Measurements from ENCODE around the gene ARHGEF19. TPM values are rescaled to one million over a fixed set of nuclear protein-coding genes. Genes with fewer than 3 reads are reported as not detected.

ARHGEF19 gene
- total and polyA plus RNA-seq, 12 donors = 4.8 to 46.2 (median 22.1) TPM

DNA sequence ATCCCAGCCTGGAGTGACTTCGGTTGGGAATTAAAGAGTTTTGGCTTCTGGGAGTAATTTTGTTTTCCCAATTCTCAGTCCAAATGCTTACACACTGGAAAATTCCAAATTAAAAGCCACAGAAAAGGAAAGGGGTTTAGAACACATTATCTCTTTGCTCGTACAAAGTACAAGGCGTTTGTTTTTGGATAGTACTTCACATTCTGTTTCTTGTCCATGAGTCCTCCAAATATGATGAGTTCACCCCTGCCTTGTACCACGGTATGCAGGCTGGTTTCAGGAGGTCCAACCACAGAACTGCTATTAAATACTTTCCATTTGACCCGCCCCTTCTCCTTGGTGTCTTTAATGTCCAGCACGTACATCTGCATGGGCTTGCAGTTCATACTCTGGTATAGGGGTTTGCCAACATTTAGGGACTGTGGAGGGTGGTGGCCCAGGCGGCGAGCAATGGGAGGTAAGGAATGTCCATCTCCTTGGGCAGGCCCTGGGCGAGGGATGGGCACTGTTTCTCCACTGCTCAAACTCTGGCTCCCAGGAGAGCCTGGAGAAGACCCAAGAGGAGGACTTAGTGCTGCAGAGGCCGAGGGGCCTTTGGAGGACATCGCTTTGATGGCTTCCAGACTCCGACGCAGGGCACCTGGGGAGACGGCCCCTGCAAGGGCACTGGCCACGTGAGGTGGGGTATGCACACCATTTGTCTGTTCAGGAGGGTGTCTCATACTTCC is 38.2 kb upstream of the ARHGEF19 start:
- intact Hi-C loops (cut with DNase I) = loop anchor here in 1 of 2 donors (10.0 kb wide), 1 partner anchor 104 kb away; the partner anchor contains the start of gene FBXO42
- WGBS, 4 donors = 82 to 90% (median 86%) methylated on average over 12 to 15 of the region's 15 CpGs
- TF ChIP-seq, protein P1, sequence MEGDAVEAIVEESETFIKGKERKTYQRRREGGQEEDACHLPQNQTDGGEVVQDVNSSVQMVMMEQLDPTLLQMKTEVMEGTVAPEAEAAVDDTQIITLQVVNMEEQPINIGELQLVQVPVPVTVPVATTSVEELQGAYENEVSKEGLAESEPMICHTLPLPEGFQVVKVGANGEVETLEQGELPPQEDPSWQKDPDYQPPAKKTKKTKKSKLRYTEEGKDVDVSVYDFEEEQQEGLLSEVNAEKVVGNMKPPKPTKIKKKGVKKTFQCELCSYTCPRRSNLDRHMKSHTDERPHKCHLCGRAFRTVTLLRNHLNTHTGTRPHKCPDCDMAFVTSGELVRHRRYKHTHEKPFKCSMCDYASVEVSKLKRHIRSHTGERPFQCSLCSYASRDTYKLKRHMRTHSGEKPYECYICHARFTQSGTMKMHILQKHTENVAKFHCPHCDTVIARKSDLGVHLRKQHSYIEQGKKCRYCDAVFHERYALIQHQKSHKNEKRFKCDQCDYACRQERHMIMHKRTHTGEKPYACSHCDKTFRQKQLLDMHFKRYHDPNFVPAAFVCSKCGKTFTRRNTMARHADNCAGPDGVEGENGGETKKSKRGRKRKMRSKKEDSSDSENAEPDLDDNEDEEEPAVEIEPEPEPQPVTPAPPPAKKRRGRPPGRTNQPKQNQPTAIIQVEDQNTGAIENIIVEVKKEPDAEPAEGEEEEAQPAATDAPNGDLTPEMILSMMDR (IDR thresholded peaks at IDR 0.05) = no peak
- no peak for TF ChIP-seq POLR2A (IDR thresholded peaks at IDR 0.05)
- peak in 2 of 7 donors; percentile 25 to 56 for DNase-seq
- peaks cover 40 to 53% of the 10 kb centered on the region in 2 donors for H3K4me1 ChIP-seq (replicated peaks in 1 of 2)
- peaks cover 0 to 31% of the 10 kb centered on the region in 2 donors for H3K36me3 ChIP-seq (replicated peaks in 1 of 2)
- H3K27me3 ChIP-seq = no peaks in the 10 kb centered on the region
- peak overlapping the region in 4 of 5 donors; percentile 70 to 85 (median 78) for H3K27ac ChIP-seq
- no peaks in the 10 kb centered on the region for H3K9me3 ChIP-seq (replicated peaks in 1 of 3)
- H3K4me3 ChIP-seq = no peak overlapping the region

DNA sequence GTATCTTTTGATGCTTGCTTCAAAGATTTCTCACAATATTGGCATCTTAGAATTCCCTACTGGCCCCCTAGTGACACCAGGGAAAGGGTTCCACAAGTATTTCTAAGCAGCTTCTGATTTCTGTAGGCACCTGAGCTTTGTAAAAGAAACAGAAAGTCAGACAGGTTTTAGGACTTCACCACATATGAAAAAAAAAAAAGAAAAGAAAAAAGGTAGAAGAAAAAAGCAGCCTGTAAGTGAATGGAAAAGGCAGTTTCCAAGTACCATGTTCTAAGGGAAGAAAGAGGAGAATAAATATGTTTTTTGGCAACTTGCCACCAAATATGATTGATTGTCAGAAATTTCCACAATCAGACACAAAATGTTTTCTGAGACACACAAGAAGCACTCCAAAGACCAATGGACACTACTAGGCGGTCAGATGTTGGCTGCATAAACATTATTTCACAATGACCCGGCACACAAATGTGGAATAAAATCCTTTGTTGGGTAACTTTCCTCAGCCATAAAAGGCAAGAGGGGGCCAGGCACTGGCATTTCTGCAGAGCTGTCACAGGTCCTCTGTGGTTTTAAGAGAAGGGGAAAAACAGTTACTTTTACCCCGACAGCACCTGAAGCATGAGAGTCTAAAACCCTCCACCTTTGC is 37.3 kb upstream of the ARHGEF19 start:
- WGBS, 4 donors = 8 to 29% (median 21%) methylated on average over 3 of the region's 3 CpGs

DNA sequence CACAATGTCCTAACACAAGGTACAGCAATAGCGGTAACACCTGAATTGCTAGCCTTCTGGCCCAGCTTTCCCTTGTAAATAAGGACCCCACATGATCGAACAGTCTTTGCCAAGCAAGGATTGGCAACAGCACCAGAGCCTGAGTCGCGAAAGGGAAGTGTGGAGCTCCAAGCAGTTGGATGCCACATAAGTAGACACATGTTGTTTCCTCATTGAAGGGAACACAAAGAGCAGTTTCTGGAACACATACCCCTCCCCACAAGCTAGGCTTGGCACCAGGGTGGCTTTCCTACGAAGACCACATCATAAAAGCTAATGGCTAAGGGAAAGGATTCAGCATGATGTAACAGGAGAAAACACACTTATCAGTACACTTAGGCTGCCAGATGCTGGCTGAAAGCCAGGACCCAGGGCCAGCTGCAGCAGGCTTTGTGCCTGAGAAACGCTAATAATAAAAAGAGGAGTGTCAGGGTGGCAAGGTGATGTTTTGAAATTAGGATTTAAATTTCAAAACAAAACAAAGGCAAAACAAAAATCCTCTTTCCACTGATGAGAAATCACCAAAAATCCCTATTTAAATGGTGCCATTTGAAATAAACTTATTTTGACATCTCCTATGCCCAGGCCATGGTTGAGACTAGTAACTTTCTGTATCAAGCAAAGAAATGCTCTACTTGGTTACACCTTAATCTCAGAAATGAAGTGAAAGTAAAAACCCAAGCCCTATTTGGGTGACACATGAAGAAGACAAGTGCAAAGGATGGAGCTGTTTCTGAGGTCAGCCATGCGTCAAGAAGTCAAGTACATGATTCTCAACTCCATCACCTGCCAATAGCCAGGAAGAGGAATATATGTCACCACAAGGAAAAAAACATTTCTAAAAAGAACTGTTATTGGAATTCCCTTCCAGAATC is 36.4 kb upstream of the ARHGEF19 start:
- peak; percentile 86 to 96 (median 90) for DNase-seq
- 20 to 28% (median 22%) methylated on average over 7 of the region's 7 CpGs for WGBS, 4 donors
- no peaks in the 10 kb centered on the region for H3K27me3 ChIP-seq
- TF ChIP-seq, protein P1 (IDR thresholded peaks at IDR 0.05) = no peak
- no peak for TF ChIP-seq POLR2A (IDR thresholded peaks at IDR 0.05)
- peak overlapping the region in 1 of 4 donors; percentile 18 for H3K4me3 ChIP-seq
- no peaks in the 10 kb centered on the region for H3K9me3 ChIP-seq (replicated peaks in 1 of 3)
- H3K27ac ChIP-seq = peak overlapping the region; percentile 57 to 80 (median 72)
- H3K36me3 ChIP-seq (replicated peaks in 1 of 2) = peaks cover 0 to 27% of the 10 kb centered on the region in 2 donors
- H3K4me1 ChIP-seq (replicated peaks in 1 of 2) = peaks cover 32 to 48% of the 10 kb centered on the region in 2 donors
- intact Hi-C loops (cut with DNase I) = loop anchor here in 1 of 2 donors (5.0 kb wide), 1 partner anchor 52 kb away; no protein-coding TSS in a partner anchor

More for the DNA sequence above, 37.3 kb upstream of the ARHGEF19 start:
- H3K36me3 ChIP-seq (replicated peaks in 1 of 2) = peaks cover 0 to 27% of the 10 kb centered on the region in 2 donors
- no peak for TF ChIP-seq POLR2A (IDR thresholded peaks at IDR 0.05)
- TF ChIP-seq, protein P1 (IDR thresholded peaks at IDR 0.05) = no peak
- no peaks in the 10 kb centered on the region for H3K27me3 ChIP-seq
- H3K4me3 ChIP-seq = peak overlapping the region in 1 of 4 donors; percentile 18
- H3K9me3 ChIP-seq (replicated peaks in 1 of 3) = no peaks in the 10 kb centered on the region
- peak overlapping the region; percentile 57 to 85 (median 77) for H3K27ac ChIP-seq
- intact Hi-C loops (cut with DNase I) = loop anchor here in 1 of 2 donors (5.0 to 10.0 kb wide), 2 partner anchors 52 to 105 kb away; partner anchors contain the start of gene FBXO42
- DNase-seq = peak; percentile 40 to 88 (median 73)
- H3K4me1 ChIP-seq (replicated peaks in 1 of 2) = peaks cover 40 to 49% of the 10 kb centered on the region in 2 donors

Data from adrenal gland (tissue), 12 donors.